NCI-H1048 (cell line): ENCODE measurements around the gene GYG2.
"Not testable (repeated sequence)": the region's sequence is repeated elsewhere in the genome, so short reads cannot be mapped to it uniquely, and the experiment has no call there.

Experiments used
- DNase-seq: peaks from one replicate; lab custom pipeline; 2025; lab: John Stamatoyannopoulos, UW

The GYG2 gene

GRCh38 chrX:2871831-2872230 is 43.1 kb downstream of the GYG2 start:
- DNase-seq = no peak

- no peak for DNase-seq
Measured at GRCh38 chrX:2872671-2873277, 44.0 kb downstream of the GYG2 start.

- DNase-seq = no peak
Measured at GRCh38 chrX:2874222-2875135, 45.7 kb downstream of the GYG2 start.

- no peak for DNase-seq
Measured at GRCh38 chrX:2875136-2875481, 46.4 kb downstream of the GYG2 start.

- no peak for DNase-seq
Measured at GRCh38 chrX:2875798-2876399, 47.2 kb downstream of the GYG2 start.

- DNase-seq = no peak
Measured at GRCh38 chrX:2878563-2878962, 49.8 kb downstream of the GYG2 start.

GRCh38 chrX:2879670-2880069 is 50.9 kb downstream of the GYG2 start:
- no peak for DNase-seq

GRCh38 chrX:2883770-2884169 is 55.0 kb downstream of the GYG2 start:
- DNase-seq = no peak

- no peak for DNase-seq
Measured at GRCh38 chrX:2888309-2888708, 59.6 kb downstream of the GYG2 start.

GRCh38 chrX:2889045-2889605 is 60.4 kb downstream of the GYG2 start:
- DNase-seq = no peak

- DNase-seq = not testable (repeated sequence)
Measured at GRCh38 chrX:2889706-2890490, 61.2 kb downstream of the GYG2 start.

- not testable (repeated sequence) for DNase-seq
Measured at GRCh38 chrX:2890536-2891460, 62.1 kb downstream of the GYG2 start.

GRCh38 chrX:2892816-2893215 is 64.1 kb downstream of the GYG2 start:
- no peak for DNase-seq

GRCh38 chrX:2894885-2895292 is 66.2 kb downstream of the GYG2 start:
- DNase-seq = no peak

- no peak for DNase-seq
Measured at GRCh38 chrX:2897311-2897689, 68.6 kb downstream of the GYG2 start.

- not testable (repeated sequence) for DNase-seq
Measured at GRCh38 chrX:2897690-2898623, 69.2 kb downstream of the GYG2 start.

GRCh38 chrX:2898846-2899512 is 70.2 kb downstream of the GYG2 start:
- no peak for DNase-seq

- no peak for DNase-seq
Measured at GRCh38 chrX:2901367-2902036, 72.8 kb downstream of the GYG2 start.

- no peak for DNase-seq
Measured at GRCh38 chrX:2902841-2903240, 74.1 kb downstream of the GYG2 start.
